Karpas-422 (cell line): ENCODE data around the gene BCL2L1. TPM values are rescaled to one million over a fixed set of nuclear protein-coding genes. Genes with fewer than 3 reads are reported as not detected.

ENCODE experiments used
- DNase-seq: peaks from one replicate; pipeline ENCODE4 v3.0.0-alpha.2; 2015
- H2AFZ ChIP-seq: fragments of 200-600 bp; sonication (generic); 2 replicates; pipeline ENCODE4 v1.6.1; 2014; ENCODE audit warnings: antibody characterized with exemption, low read length, mixed read lengths
- H3K27ac ChIP-seq: fragments of 200-600 bp; sonication (generic); 2 replicates; pipeline ENCODE4 v1.5.1; 2014; ENCODE audit warnings: mild to moderate bottlenecking, low read length, moderate library complexity
- H3K27me3 ChIP-seq: fragments of 200-600 bp; sonication (generic); 2 replicates; pipeline ENCODE4 v1.6.1; 2014; ENCODE audit warnings: low read length, mixed read lengths
- H3K36me3 ChIP-seq: fragments of 200-600 bp; sonication (generic); 2 replicates; pipeline ENCODE4 v1.6.1; 2014; ENCODE audit warnings: low read length, mixed read lengths; ENCODE audit not compliant: insufficient read depth
- H3K4me1 ChIP-seq: fragments of 200-600 bp; sonication (generic); 2 replicates; pipeline ENCODE4 v1.6.1; 2014; ENCODE audit warnings: mild to moderate bottlenecking, low read length, mixed read lengths
- H3K4me2 ChIP-seq: fragments of 200-600 bp; sonication (generic); 2 replicates; pipeline ENCODE4 v1.6.1; 2014; ENCODE audit warnings: low read length, low read depth, mild to moderate bottlenecking; ENCODE audit not compliant: poor library complexity, severe bottlenecking
- H3K4me3 ChIP-seq: fragments of 200-600 bp; sonication (generic); 2 replicates; pipeline ENCODE4 v1.5.1; 2014; ENCODE audit warnings: mild to moderate bottlenecking, antibody characterized with exemption, low read length, mixed read lengths
- H3K79me2 ChIP-seq: fragments of 200-600 bp; sonication (generic); 2 replicates; pipeline ENCODE4 v1.6.1; 2014; ENCODE audit warnings: mild to moderate bottlenecking, low read length, mixed read lengths
- H3K9ac ChIP-seq: fragments of 200-600 bp; sonication (generic); 2 replicates; pipeline ENCODE4 v1.6.0; 2014; ENCODE audit warnings: low read length
- H3K9me2 ChIP-seq: fragments of 200-600 bp; sonication (generic), shearing (Covaris generic); replicated peaks from 2 replicates; pipeline ENCODE4 v1.6.0; 2014; ENCODE audit warnings: mild to moderate bottlenecking, low read length, moderate library complexity; ENCODE audit not compliant: insufficient read depth
- H3K9me3 ChIP-seq: fragments of 300-700, 200-600 bp; sonication (generic); 2 replicates; pipeline ENCODE4 v1.6.1; 2014; ENCODE audit warnings: low read length, mixed read lengths
- H4K20me1 ChIP-seq: fragments of 200-600 bp; sonication (generic); 2 replicates; pipeline ENCODE4 v1.6.1; 2014; ENCODE audit warnings: mild to moderate bottlenecking, antibody characterized with exemption, low read length, low read depth; ENCODE audit not compliant: insufficient read depth
- total RNA-seq: library from RNA; depleted of rRNA; stranded (reverse); fragments of >200 nt; shearing (Covaris generic); gene quantifications from 2 replicates; pipeline ENCODE4 v1.2.3, GENCODE V29; 2014; ENCODE audit warnings: low replicate concordance

BCL2L1 gene
- total RNA-seq, 1 experiment from 2014 or later: 41.0 TPM

DNA sequence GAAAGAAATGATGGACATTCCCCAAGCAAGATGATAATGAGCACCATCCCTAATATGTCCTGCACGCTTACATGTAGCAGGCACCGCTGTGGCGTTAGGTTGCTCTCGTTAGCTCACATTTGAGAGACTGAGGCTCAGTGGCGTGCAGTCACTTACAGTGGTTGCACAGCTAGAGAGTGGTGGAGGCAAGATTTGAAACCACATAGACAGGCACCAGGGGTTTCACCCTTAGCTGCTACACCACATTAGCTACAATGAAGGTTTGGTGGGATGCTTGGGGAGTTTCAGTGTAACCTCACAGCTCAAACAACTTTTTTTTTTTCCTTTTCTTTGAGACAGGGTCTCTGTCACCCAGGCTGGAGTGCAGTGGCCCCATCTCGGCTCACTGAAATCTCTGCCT is 81.3 kb downstream of the BCL2L1 start:
- no peak overlapping the region for H3K4me3 ChIP-seq
- no peaks in the 10 kb centered on the region for H4K20me1 ChIP-seq
- H3K36me3 ChIP-seq: no peaks in the 10 kb centered on the region
- no peak overlapping the region for H3K4me2 ChIP-seq
- H3K79me2 ChIP-seq: no peaks in the 10 kb centered on the region
- no peak overlapping the region for H3K27ac ChIP-seq
- no peak for DNase-seq
- no peak overlapping the region for H3K9ac ChIP-seq
- no peaks in the 10 kb centered on the region for H3K27me3 ChIP-seq
- no peaks in the 10 kb centered on the region for H3K9me3 ChIP-seq
- H2AFZ ChIP-seq: no peak overlapping the region
- H3K9me2 ChIP-seq: no peaks in the 10 kb centered on the region
- H3K4me1 ChIP-seq: no peaks in the 10 kb centered on the region

DNA sequence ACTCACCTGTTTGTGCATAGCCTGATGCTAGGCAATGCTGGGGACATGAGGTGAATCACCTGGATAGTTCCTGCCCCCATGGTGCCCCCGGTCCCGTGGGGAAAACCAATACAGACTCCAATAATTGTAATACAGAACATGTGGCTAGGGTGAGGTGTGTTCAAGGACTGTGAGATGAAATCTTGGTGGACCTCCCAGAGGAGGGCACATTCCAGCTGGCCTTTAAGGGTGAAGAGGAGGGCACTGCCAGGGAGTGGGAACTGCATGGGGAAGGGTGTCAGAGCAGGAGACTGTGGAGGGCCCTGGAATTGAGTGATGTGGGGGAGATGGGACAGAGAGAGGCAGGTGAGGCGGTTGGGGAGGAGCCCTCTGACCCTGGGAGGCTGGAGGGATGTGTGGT is 82.4 kb downstream of the BCL2L1 start:
- Histone ChIP-seq H3K9me3 (no peaks in the 10 kb centered on the region), H3K79me2 (no peaks in the 10 kb centered on the region), H3K27ac (no peak overlapping the region), H3K4me3 (no peak overlapping the region), H3K36me3 (no peaks in the 10 kb centered on the region), H3K9me2 (no peaks in the 10 kb centered on the region), H4K20me1 (no peaks in the 10 kb centered on the region), H2AFZ (no peak overlapping the region), H3K4me2 (no peak overlapping the region), H3K9ac (no peak overlapping the region), H3K4me1 (no peaks in the 10 kb centered on the region), H3K27me3 (no peaks in the 10 kb centered on the region)
- DNase-seq: no peak

DNA sequence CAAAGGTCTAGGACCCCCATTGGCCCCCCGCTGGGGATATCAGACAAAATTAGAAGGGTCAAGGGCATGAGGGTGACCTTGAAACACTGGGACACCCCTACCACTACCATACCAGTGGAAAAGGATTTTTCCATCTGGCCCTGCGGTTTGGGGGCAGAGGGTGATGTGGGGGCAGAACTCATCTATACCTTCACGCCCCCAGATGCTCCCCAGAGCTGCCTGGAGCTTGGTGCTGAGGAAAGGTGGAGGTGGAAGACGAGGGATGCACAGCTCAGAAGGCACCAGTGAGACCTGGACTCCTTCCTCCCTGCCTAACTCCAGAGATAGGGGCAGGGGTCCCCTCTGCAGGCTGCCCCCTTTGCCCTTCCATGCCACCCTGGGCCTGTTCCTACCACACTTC is 83.9 kb downstream of the BCL2L1 start:
- no peak for DNase-seq
- H3K9me3 ChIP-seq: no peaks in the 10 kb centered on the region
- H3K4me1 ChIP-seq: no peaks in the 10 kb centered on the region
- no peaks in the 10 kb centered on the region for H4K20me1 ChIP-seq
- H3K4me2 ChIP-seq: no peak overlapping the region
- no peak overlapping the region for H2AFZ ChIP-seq
- H3K36me3 ChIP-seq: no peaks in the 10 kb centered on the region
- no peak overlapping the region for H3K4me3 ChIP-seq
- no peaks in the 10 kb centered on the region for H3K9me2 ChIP-seq
- H3K27me3 ChIP-seq: no peaks in the 10 kb centered on the region
- H3K27ac ChIP-seq: no peak overlapping the region
- H3K9ac ChIP-seq: no peak overlapping the region
- no peaks in the 10 kb centered on the region for H3K79me2 ChIP-seq

DNA sequence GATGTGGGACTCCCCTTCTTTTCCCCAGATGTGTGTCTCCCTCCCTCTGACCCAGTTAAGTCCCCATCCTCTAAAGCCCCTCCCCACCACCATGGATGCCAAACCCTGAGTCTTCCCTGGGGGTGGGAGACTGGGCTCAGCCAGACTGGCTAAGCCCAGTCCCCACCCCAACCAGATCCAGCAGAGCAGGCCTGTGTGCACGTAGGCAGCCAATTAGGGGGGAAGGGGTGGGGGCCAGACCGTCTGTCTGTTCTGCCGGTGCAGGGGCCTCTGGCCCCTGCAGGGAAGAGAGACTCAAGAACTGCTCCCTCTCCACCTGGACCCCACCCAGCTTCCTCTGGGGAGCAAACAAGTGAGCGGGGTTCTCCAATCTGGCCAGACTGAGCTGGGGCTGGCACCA is 84.4 kb downstream of the BCL2L1 start:
- H4K20me1 ChIP-seq: no peaks in the 10 kb centered on the region
- H3K4me2 ChIP-seq: no peak overlapping the region
- H3K27me3 ChIP-seq: no peaks in the 10 kb centered on the region
- DNase-seq: no peak
- no peaks in the 10 kb centered on the region for H3K36me3 ChIP-seq
- no peaks in the 10 kb centered on the region for H3K4me1 ChIP-seq
- no peaks in the 10 kb centered on the region for H3K9me2 ChIP-seq
- H2AFZ ChIP-seq: no peak overlapping the region
- no peaks in the 10 kb centered on the region for H3K9me3 ChIP-seq
- H3K9ac ChIP-seq: no peak overlapping the region
- H3K4me3 ChIP-seq: no peak overlapping the region
- H3K27ac ChIP-seq: no peak overlapping the region
- no peaks in the 10 kb centered on the region for H3K79me2 ChIP-seq

DNA sequence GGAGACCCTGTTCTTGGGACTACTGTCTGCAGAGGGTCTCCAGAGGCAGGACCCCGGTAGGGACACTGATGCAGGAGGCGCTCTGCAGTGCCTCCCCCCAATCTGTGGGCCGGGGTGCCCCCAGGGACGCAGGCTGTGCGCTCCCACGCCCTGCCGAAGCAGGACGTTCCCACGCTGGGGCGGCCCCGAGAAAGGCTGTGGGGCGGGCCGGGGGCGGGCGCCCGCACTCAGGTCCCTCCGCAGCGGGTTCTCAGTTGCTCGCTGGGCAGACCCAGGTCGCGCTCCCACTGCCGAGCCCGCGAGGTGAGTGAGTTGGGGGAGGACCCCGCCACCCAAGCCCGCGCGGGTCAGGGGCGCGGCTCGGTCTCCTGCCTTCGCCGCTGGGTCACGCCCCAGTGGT is 85.0 kb downstream of the BCL2L1 start, which contains the start of gene COX4I2:
Gene COX4I2, plus strand, starts transcription at position 253 of the 400 bp plus-strand sequence. CDS start 1,106 bp downstream, outside the sequence.
- Histone ChIP-seq H3K27me3 (no peaks in the 10 kb centered on the region), H3K4me3 (no peak within 1 kb of the TSS), H3K4me2 (no peak within 1 kb of the TSS), H3K9ac (no peak within 1 kb of the TSS), H3K9me3 (no peaks in the 10 kb centered on the region), H4K20me1 (no peaks in the 10 kb centered on the region), H3K27ac (no peak within 1 kb of the TSS), H3K79me2 (no peaks in the 10 kb centered on the region), H3K36me3 (no peaks in the 10 kb centered on the region), H3K9me2 (no peaks in the 10 kb centered on the region), H3K4me1 (no peaks in the 10 kb centered on the region), H2AFZ (no peak within 1 kb of the TSS)
- DNase-seq: no peak

DNA sequence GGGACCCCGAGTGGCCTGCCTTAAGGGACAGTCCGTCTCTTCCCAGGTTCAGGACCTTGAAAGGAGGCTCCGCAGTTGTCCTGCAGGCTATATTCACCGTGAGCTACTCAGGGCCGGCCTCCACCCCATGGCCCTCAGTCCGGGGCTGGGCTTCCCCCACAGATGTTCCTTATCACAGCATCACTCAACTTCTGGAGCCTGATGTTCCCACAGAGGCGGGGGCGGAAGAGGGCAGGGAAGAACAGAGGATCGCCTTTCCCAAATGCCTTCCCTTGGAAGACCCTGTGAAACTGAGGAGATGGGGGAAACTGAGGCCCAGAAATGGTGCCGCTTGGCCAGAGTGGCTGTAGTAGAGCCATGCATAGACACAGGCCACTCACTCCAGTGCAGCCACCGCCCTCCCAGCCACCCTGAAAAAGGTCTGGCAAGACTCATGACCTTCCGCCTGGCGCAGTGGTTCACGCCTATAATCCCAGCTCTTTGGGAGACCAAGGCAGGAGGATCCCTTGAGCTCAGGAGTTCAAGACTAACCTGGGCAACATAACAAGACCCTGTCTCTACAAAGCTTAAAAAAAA is 89.2 kb downstream of the BCL2L1 start:
- H3K4me2 ChIP-seq: no peak overlapping the region
- DNase-seq: no peak
- no peak overlapping the region for H3K9ac ChIP-seq
- H3K27ac ChIP-seq: no peak overlapping the region
- no peaks in the 10 kb centered on the region for H3K9me3 ChIP-seq
- H3K9me2 ChIP-seq: no peaks in the 10 kb centered on the region
- H3K79me2 ChIP-seq: no peaks in the 10 kb centered on the region
- no peaks in the 10 kb centered on the region for H3K27me3 ChIP-seq
- H3K4me1 ChIP-seq: no peaks in the 10 kb centered on the region
- no peaks in the 10 kb centered on the region for H3K36me3 ChIP-seq
- H2AFZ ChIP-seq: no peak overlapping the region
- no peak overlapping the region for H3K4me3 ChIP-seq
- no peaks in the 10 kb centered on the region for H4K20me1 ChIP-seq

DNA sequence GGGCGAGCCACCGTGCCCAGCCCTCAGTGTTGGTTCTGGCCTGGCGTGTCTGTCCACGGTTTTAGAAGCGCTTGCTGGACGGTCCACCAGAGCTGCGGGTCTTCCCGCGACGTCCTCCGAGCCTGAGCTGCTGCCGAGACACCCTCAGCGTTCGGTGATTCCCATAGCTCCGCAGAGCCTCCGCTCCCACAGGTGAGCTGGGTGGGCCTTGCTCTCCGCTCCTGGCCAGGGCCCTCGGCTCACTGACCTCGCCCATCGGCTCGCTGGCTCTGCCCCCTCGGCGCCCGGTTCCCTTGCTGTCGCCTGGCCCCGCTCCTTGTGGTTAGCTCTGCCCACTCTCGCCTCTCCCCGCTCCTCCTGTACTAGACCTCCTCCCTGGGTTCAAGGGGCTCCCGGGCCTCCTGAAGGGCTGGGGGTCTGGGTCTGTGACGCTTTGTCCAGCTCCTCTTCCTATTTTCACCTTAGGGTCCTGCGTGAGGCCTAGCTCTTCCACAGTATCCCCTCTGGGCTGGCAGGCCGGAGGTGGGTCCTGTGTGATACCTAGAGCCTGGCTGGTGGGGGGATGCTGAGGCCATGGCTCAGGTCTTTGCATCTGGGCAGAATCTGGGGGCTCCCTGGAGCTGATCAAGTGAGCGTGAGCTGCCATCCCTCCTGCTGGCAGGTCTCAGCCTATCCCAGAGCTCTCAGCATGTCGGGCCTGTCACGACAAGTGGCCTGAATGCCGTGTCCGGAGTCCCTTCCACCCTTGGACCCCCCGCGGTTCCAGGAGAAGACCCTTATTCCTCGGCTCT is 89.9 kb downstream of the BCL2L1 start:
- Histone ChIP-seq H3K9me2 (no peaks in the 10 kb centered on the region), H3K4me3 (no peak overlapping the region), H3K9ac (no peak overlapping the region), H4K20me1 (no peaks in the 10 kb centered on the region), H3K27ac (no peak overlapping the region), H3K9me3 (no peaks in the 10 kb centered on the region), H3K27me3 (no peaks in the 10 kb centered on the region), H3K36me3 (no peaks in the 10 kb centered on the region), H3K4me2 (no peak overlapping the region), H3K4me1 (no peaks in the 10 kb centered on the region), H2AFZ (no peak overlapping the region), H3K79me2 (no peaks in the 10 kb centered on the region)
- DNase-seq: no peak

DNA sequence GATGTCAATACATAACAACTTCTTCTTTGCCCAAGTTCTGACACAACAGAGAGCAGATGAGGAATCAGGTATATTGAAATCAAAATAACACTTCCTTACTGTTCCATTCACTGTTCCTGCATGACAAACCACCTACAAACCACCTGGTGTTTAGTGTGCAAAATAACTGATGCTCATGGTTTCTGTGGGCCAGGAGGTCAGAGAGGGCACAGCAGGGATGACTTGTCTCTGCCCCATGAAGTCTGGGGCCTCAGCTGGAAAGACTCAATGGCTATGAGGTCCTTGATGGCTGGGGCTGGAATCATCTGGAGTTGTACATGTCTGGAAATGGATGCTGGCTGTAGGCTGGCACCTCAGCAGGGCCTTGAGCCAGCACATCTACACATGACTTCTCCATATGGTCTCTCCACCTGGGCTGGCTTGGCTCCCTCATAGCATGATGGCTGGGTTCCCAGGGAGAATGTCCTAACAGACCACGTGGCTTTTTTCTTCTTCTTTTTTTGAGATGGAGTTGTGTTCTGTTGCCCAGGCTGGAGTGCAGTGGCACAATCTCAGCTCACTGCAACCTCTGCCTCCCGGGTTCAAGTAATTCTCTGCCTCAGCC is 92.4 kb downstream of the BCL2L1 start:
- Histone ChIP-seq H3K9ac (no peak overlapping the region), H3K36me3 (no peaks in the 10 kb centered on the region), H4K20me1 (no peaks in the 10 kb centered on the region), H3K4me3 (no peak overlapping the region), H3K9me3 (no peaks in the 10 kb centered on the region), H3K79me2 (no peaks in the 10 kb centered on the region), H3K27ac (no peak overlapping the region), H3K27me3 (no peaks in the 10 kb centered on the region), H3K9me2 (no peaks in the 10 kb centered on the region), H3K4me2 (no peak overlapping the region), H3K4me1 (no peaks in the 10 kb centered on the region), H2AFZ (no peak overlapping the region)
- DNase-seq: no peak
